Nephron progenitor cell (in vitro differentiated cells): ENCODE measurements around the gene MGRN1.

Experiments used
- DNase-seq: peaks from one replicate; pipeline ENCODE4 v3.0.0; 2021
- H3K27ac Mint-ChIP-seq: 2 replicates; pipeline ENCODE4 v1.8.0; 2021; ENCODE audit warnings: mild to moderate bottlenecking, moderate library complexity, mixed read lengths
- H3K27me3 Mint-ChIP-seq: 2 replicates; pipeline ENCODE4 v1.8.0; 2021; ENCODE audit warnings: mild to moderate bottlenecking, low read depth, mixed read lengths; ENCODE audit not compliant: poor library complexity
- H3K36me3 Mint-ChIP-seq: 2 replicates; pipeline ENCODE4 v1.8.0; 2021; ENCODE audit warnings: low read depth, mixed read lengths
- H3K4me1 Mint-ChIP-seq: 2 replicates; pipeline ENCODE4 v1.8.0; 2021; ENCODE audit warnings: mixed read lengths
- H3K4me3 Mint-ChIP-seq: 2 replicates; pipeline ENCODE4 v1.8.0; 2021; ENCODE audit warnings: mild to moderate bottlenecking, moderate library complexity, mixed read lengths
- H3K9me3 Mint-ChIP-seq: 2 replicates; pipeline ENCODE4 v1.8.0; 2021; ENCODE audit warnings: mild to moderate bottlenecking, moderate library complexity, mixed read lengths
- TF ChIP-seq, protein P1 (sequence below): fragments of 200-600 bp; sonication (generic); IDR thresholded peaks from 2 replicates; pipeline ENCODE4 v1.5.0; 2021; ENCODE audit warnings: antibody characterized with exemption

The MGRN1 gene

DNA sequence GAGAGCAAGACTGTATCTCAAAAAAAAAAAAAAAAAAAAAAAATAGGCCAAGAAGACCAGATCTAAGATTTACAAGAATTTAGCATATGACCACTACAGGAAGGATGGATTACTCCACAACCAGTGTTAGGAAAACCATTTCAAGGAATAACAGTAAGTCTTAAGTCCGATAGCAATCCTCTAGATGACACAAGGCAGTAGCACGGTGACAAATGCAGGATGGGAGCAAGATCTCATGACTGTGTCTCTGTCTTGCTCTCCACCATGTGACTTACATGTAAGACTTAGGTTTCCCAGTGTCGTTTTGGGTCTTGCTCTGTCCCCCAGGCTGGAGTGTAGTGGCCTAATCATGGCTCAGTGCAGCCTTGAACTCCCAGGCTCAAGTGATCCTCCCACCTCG, 40.7 kb upstream of the MGRN1 start:
- DNase-seq: no peak
- no peaks in the 10 kb centered on the region for H3K36me3 Mint-ChIP-seq
- H3K4me3 Mint-ChIP-seq: no peak overlapping the region
- H3K4me1 Mint-ChIP-seq: peaks cover 16% of the 10 kb centered on the region
- peaks cover 7% of the 10 kb centered on the region for H3K9me3 Mint-ChIP-seq
- peaks cover 8% of the 10 kb centered on the region for H3K27me3 Mint-ChIP-seq
- TF ChIP-seq, protein P1, sequence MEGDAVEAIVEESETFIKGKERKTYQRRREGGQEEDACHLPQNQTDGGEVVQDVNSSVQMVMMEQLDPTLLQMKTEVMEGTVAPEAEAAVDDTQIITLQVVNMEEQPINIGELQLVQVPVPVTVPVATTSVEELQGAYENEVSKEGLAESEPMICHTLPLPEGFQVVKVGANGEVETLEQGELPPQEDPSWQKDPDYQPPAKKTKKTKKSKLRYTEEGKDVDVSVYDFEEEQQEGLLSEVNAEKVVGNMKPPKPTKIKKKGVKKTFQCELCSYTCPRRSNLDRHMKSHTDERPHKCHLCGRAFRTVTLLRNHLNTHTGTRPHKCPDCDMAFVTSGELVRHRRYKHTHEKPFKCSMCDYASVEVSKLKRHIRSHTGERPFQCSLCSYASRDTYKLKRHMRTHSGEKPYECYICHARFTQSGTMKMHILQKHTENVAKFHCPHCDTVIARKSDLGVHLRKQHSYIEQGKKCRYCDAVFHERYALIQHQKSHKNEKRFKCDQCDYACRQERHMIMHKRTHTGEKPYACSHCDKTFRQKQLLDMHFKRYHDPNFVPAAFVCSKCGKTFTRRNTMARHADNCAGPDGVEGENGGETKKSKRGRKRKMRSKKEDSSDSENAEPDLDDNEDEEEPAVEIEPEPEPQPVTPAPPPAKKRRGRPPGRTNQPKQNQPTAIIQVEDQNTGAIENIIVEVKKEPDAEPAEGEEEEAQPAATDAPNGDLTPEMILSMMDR: no peak
- no peak overlapping the region for H3K27ac Mint-ChIP-seq

DNA sequence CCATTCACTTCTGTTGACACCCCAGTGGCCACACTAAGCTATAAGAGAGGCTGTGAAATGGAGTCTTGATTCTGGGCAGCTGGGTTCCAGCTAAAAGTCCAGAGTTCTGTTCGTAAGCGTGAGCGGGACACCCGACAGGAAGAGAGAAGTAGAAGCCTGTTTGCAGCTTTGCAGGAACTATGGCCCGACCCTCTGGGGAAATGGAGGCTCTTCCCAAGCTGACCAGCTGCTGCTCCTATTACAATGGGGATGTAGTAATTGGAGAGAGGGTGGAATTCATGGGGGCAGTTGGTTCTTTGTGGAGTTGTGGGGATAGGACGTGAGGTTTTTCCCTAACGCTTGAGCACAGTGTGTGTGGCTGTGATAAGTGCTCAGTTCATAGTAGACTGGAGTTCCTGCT, 38.3 kb upstream of the MGRN1 start:
- Mint-ChIP-seq H3K27ac (no peak overlapping the region), H3K27me3 (peaks cover 8% of the 10 kb centered on the region), H3K36me3 (no peaks in the 10 kb centered on the region), H3K9me3 (peaks cover 8% of the 10 kb centered on the region), H3K4me3 (no peak overlapping the region), H3K4me1 (peaks cover 17% of the 10 kb centered on the region)
- TF ChIP-seq, protein P1: no peak
- no peak for DNase-seq

DNA sequence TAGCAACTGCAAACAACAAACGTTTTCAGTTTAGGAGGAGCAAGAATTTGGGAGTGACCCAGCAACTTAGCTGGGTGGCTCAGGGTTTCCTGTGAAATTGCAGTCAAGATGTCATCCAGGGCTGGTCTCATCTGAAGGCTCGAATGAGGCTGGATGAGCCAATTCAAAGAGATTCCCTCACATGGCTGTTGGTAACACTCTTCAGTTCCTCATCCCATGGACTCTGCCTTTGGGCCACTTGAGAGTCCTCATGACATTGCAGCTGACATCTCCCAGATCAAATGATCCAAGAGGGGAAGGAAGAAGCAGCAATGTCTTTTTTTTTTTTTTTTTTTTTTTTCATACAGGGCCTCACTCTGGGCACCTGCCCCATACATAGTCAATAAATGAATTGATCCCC, 36.2 kb upstream of the MGRN1 start:
- Mint-ChIP-seq H3K4me1 (peaks cover 35% of the 10 kb centered on the region), H3K27me3 (peaks cover 8% of the 10 kb centered on the region), H3K4me3 (no peak overlapping the region), H3K36me3 (no peaks in the 10 kb centered on the region), H3K27ac (no peak overlapping the region), H3K9me3 (peaks cover 8% of the 10 kb centered on the region)
- TF ChIP-seq, protein P1: no peak
- no peak for DNase-seq

DNA sequence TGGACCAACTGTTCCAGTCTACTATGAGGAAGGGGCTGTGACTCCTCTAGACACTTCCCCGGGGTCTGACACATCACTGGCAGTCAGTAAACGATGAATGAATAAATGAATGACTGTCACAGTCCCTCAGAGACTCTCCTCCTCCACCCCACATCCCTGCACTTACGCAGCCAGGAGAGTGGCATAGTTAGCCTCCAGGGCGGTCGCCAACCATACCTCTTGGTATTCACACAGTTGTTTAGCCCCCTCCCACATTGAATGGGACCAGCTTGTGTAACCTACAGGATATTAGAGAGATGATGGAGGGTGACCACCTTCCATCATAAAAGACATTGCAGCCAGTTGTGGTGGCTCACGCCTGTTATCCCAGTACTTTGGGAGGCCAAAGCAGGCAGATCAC, 35.7 kb upstream of the MGRN1 start:
- H3K27ac Mint-ChIP-seq: no peak overlapping the region
- no peak overlapping the region for H3K4me3 Mint-ChIP-seq
- peaks cover 36% of the 10 kb centered on the region for H3K4me1 Mint-ChIP-seq
- H3K27me3 Mint-ChIP-seq: peaks cover 8% of the 10 kb centered on the region
- no peaks in the 10 kb centered on the region for H3K36me3 Mint-ChIP-seq
- DNase-seq: no peak
- H3K9me3 Mint-ChIP-seq: peaks cover 8% of the 10 kb centered on the region
- TF ChIP-seq, protein P1: no peak

DNA sequence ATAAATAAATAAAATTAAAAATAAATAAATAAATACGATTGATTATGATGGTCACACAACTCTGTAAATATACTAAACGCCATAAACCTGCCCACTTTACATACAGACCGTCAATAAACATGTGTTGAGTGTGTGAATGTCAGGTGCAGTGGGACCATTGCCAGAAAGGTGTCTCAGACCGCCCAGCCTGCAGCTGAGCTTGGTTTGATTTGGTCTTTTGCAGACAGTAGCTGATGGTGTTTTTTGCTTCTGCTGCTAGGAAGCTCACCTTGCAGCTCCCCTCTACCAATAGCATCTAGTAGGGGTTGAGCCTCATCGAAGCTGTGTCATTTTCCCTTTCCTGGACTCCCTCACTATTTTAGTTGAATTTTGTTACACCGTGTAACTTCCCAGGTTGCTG, 33.4 kb upstream of the MGRN1 start:
- TF ChIP-seq, protein P1: no peak
- H3K27ac Mint-ChIP-seq: no peak overlapping the region
- H3K4me1 Mint-ChIP-seq: peaks cover 33% of the 10 kb centered on the region
- H3K27me3 Mint-ChIP-seq: peaks cover 17% of the 10 kb centered on the region
- DNase-seq: no peak
- no peaks in the 10 kb centered on the region for H3K36me3 Mint-ChIP-seq
- H3K4me3 Mint-ChIP-seq: no peak overlapping the region
- peaks cover 8% of the 10 kb centered on the region for H3K9me3 Mint-ChIP-seq

DNA sequence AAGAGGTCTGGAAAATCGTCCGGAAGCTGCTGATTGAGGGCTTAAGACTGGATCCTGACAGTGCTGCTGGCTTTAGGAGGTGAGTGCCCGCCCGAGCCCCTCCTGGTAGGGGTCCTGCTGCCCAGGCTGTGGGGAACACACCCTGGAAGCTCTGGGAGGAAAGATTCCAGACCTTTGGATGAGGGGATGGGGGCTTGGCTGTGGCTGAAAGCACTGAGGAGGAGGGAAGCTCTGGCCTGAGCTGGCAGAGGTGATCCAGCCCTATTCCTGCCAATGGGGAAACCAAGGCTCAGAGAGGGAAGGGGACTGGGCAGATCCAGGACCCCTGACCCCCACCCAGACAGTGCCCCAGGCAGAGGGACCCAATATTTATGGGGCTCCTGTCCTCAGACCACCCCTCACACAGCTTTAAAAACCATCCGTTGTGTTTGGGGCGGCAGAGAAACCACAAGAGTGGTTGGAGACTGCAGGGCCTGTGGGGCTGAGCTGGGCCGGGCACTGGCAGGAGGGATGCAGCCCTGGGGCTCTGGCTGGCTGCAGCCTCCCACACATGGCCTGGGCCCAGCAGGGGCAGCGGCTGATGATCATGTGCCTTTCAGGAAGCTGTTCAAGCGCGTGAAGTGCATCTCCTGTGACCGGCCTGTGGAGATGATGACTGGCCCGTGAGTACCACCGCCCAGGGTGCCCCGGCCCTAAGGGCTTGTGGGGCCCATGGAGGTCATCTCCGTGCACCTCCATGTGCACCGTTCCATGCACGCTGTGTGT, 32.7 kb upstream of the MGRN1 start:
- H3K36me3 Mint-ChIP-seq: no peaks in the 10 kb centered on the region
- H3K9me3 Mint-ChIP-seq: peaks cover 8% of the 10 kb centered on the region
- H3K4me3 Mint-ChIP-seq: no peak overlapping the region
- H3K27ac Mint-ChIP-seq: no peak overlapping the region
- TF ChIP-seq, protein P1: no peak
- H3K4me1 Mint-ChIP-seq: peaks cover 31% of the 10 kb centered on the region
- H3K27me3 Mint-ChIP-seq: peaks cover 14% of the 10 kb centered on the region
- no peak for DNase-seq
